GM19193 (cell line): ENCODE results near the gene PDE10A.

Experiments
- POLR2A ChIP-seq: IDR thresholded peaks from 4 replicates; pipeline ENCODE4 v1.6.1; 2011; ENCODE audit not compliant: insufficient read depth, insufficient read length; ENCODE audit errors: extremely low read depth

PDE10A gene

DNA sequence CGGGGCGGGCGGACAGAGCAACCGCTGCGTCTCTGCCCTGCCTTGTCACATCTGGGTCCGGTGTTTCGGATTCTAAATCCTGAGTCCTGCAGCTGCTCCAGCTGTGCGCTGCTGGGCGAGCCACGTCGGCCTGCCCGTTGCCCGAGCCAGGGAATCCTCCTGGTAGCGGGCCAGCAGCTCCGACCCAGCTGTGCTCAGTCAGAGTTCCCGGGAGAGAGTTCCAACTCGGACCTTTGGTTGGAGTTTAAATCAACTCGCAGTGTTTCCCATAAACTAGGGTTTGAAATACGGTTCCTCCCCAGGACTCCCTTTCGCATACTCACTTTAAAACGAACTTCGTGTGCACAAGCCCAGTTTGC is 315 bp upstream of the PDE10A start:
- no peak for TF ChIP-seq POLR2A

GRCh38 chr6:165662041-165662748 is 846 bp downstream of the PDE10A start:
- no peak for TF ChIP-seq POLR2A

GRCh38 chr6:165661664-165662025 is 1.4 kb downstream of the PDE10A start:
- no peak for TF ChIP-seq POLR2A

GRCh38 chr6:165660857-165661663 is 2.0 kb downstream of the PDE10A start:
- TF ChIP-seq POLR2A, result no peak

- TF ChIP-seq POLR2A, result no peak
Observed at GRCh38 chr6:165659945-165660856, 2.8 kb downstream of the PDE10A start.

GRCh38 chr6:165658395-165659058 is 4.5 kb downstream of the PDE10A start:
- TF ChIP-seq POLR2A, result no peak

DNA sequence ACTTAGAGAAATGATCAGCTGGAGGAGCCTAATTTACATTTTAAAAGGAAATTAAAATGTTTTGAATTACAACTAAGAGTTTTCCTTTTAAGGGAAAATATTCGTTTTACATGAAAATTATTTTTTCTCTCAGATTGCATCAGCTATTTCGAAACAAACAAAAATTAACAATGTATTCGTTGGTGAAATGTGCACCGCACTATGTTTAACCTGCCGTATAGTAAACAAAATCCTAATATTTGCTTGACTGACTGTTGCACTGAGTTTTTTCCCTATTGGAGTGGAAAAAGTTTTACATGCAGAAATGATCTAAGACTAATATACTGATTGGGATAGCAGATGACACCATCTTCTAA is 5.7 kb downstream of the PDE10A start:
- TF ChIP-seq POLR2A, result no peak

DNA sequence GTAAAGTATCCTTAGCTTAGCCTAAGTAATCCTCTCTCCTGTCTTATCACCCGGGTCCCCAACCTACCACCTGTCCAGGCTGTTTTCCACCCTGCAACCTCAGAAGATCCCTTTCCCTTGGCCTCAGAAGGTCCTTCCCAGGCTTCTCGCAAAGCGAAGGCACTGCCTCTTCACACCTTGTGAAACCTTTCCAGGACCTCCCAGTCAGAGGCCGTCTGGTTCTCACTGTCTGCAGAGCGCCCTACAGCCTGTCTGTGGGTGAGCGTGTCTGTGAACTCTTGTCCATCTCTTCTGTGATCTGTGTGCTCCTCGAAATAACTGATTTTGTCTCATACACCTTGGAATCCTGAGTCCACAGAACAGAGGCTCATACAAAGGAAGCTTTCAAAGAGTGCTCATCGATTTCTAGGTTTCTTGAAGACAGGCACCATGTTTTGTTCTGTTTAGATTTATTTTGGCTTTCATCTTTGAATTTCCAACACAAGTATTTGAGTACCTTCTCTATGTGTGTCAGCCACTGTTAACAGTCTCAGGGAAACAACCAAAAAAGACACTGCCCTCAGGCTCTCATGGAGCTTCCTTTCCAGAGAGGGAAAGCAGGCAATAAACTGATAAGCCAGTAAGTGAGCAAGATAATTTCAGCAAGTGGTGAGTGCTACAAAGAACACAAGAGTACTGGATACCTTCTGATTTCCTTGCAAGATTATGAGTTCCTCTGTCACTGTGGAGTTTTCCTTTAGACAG is 6.3 kb downstream of the PDE10A start:
- TF ChIP-seq POLR2A, result no peak

DNA sequence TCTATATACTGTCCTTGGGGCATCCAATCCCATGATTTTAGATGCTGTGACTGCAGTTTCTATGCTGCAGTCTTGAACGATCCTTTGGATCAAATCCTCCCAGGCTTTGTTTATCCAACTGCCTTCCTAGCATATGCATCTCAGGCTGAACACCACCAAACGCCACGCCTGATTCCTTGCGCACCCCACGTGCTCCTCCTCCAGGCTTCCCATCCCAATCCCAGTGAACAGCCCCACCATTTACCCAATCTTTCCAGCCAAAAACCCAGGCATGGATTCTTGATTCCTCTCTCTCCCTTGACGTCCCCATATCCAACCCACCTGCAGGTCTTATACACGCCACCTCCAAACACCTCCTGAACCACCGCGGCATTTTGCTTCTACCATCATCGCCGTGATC is 7.8 kb downstream of the PDE10A start:
- no peak for TF ChIP-seq POLR2A

DNA sequence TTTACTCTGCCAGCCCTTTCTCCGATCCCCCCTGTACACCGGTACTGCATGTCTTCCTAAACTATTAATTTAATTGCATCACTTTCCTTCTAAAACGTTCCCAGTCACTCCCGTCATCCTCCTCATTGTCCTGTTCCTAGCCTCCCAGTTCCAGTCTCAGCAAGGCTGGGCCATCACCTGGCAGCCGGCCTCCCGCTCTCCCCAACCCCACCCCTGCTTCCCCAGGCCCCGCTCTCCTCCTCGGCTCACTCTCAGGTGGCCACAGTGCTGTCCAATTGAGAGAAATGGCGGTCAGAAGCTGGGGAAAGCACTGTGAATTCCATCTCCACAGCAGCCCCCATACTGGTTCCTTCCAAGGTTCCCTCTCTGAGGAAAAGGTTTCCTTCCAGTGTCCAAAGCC is 8.9 kb downstream of the PDE10A start:
- TF ChIP-seq POLR2A, result no peak

- no peak for TF ChIP-seq POLR2A
Observed at GRCh38 chr6:165653607-165654006, 9.4 kb downstream of the PDE10A start.

DNA sequence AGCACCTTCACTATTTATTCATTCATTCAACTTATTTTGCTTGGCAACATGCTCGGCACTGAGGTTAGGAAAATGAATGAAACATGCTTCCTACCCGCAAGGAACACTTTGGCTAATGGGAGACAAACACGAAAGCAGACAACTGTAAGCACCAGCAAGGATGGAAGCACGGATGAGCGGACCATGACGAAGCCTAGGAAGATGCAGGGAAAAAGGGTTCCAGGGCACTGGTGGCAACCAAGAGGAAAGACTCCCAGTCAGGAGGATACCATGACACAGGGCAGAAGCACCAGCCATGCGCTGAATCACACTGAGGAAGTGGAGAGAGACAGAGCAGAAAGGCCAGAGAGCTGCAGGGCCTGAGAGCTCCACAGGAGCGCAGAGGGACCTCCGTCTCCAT is 9.8 kb downstream of the PDE10A start:
- no peak for TF ChIP-seq POLR2A

DNA sequence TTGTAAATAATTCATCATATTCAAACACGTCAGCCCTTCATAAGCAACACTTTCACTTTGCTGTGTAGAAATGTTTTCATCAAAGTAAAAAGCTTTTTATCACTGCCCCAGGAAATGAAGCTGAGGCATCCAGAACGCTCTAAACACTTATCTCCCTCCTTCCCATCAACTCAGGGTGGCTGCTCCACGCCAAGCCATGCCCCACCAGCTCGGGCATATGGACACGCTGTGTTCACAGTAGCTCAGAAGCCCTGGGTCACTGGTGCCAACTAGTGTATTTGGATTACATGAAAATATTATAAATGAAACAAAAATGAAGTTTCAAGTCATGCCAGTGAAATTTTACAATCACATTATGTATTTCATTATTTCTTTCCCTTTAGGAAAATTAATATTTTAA is 10.3 kb downstream of the PDE10A start:
- TF ChIP-seq POLR2A, result no peak

GRCh38 chr6:165649166-165650137 is 13.6 kb downstream of the PDE10A start:
- no peak for TF ChIP-seq POLR2A

DNA sequence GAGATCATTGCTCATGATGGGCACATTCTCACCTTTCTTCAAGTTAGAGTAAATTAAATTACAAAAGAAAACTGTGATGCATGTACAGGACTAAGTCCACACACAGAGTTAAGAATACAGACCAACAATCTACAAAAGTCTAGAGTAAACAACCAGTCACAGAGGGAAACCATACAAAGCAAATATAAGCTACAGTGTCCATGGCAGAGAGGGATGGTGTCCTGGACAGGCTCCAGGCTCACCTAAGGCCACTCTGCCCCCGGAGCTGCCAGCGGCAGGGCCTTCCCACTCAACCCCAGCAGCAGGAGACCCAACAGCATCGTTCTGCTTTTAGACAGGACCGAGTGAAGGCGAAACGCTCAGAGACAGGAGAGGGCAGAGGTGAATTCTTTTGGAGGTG is 16.0 kb downstream of the PDE10A start:
- TF ChIP-seq POLR2A, result no peak
